ENCODE measurements around the gene TXNRD1.

- TF ChIP-seq ZNF70 (CRISPR knock-in tag; IDR thresholded peaks at IDR 0.05) (no peak), POU6F1 (CRISPR knock-in tag; IDR thresholded peaks at IDR 0.05; ENCODE audit: borderline replicate concordance, low read depth) (no peak), ZNF8 (CRISPR knock-in tag; IDR thresholded peaks at IDR 0.05) (no peak), PATZ1 (CRISPR knock-in tag; IDR thresholded peaks at IDR 0.05; ENCODE audit: borderline replicate concordance) (no peak), ZFP30 (CRISPR knock-in tag; IDR thresholded peaks at IDR 0.05) (no peak)
Observed at GRCh38 chr12:104317538-104318210, 102.1 kb downstream of the TXNRD1 start.

All from SK-N-SH treated with all-trans-retinoic acid at 6 μM for 48 hours (cell line).